ENCODE data around the gene TIMM44.

DNA sequence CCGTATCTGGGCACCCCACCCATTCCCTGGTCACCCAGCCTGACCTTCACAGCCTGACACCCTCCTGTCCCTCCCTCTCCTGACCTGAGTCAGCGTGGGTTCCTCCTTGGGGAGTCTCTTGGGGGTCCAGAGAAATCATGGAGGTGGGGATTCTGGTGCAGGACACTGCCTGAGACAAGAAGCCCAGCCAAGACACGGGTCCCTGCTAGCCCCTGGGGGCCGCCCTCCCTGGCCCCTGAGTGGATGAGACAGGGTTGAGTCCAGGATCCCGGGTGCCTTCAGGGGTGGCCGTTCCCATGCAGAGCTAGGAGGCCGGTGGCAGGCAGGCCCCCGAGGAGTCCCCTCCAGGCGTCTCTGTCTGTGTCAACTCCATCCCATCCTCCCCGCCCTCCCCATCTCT, 38.2 kb downstream of the TIMM44 start:
- no peak for TF ChIP-seq POLR2A (IDR thresholded peaks at IDR 0.05)
- TF ChIP-seq, protein P1, sequence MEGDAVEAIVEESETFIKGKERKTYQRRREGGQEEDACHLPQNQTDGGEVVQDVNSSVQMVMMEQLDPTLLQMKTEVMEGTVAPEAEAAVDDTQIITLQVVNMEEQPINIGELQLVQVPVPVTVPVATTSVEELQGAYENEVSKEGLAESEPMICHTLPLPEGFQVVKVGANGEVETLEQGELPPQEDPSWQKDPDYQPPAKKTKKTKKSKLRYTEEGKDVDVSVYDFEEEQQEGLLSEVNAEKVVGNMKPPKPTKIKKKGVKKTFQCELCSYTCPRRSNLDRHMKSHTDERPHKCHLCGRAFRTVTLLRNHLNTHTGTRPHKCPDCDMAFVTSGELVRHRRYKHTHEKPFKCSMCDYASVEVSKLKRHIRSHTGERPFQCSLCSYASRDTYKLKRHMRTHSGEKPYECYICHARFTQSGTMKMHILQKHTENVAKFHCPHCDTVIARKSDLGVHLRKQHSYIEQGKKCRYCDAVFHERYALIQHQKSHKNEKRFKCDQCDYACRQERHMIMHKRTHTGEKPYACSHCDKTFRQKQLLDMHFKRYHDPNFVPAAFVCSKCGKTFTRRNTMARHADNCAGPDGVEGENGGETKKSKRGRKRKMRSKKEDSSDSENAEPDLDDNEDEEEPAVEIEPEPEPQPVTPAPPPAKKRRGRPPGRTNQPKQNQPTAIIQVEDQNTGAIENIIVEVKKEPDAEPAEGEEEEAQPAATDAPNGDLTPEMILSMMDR (IDR thresholded peaks at IDR 0.05) = no peak

Measured in ovary (tissue), 3 donors.